Type B pancreatic cell (in vitro differentiated cells): ENCODE data around the gene MYO7A. TPM values are rescaled to one million over a fixed set of nuclear protein-coding genes. Genes with fewer than 3 reads are reported as not detected.

Source experiments
- DNase-seq: peaks from one replicate; pipeline ENCODE4 v3.0.0; 2021; ENCODE audit warnings: mixed read lengths; ENCODE audit not compliant: unreplicated experiment; ENCODE audit errors: extremely low spot score
- H3K27ac Mint-ChIP-seq: 2 replicates; pipeline ENCODE4 v1.8.0; 2021; ENCODE audit warnings: mild to moderate bottlenecking, mixed read lengths
- H3K27me3 Mint-ChIP-seq: 2 replicates; pipeline ENCODE4 v1.8.0; 2021; ENCODE audit warnings: mixed read lengths
- H3K36me3 Mint-ChIP-seq: 2 replicates; pipeline ENCODE4 v1.8.0; 2021; ENCODE audit warnings: mixed read lengths
- H3K4me1 Mint-ChIP-seq: one replicate; pipeline ENCODE4 v1.8.0; 2021; ENCODE audit warnings: mixed read lengths; ENCODE audit not compliant: unreplicated experiment
- H3K4me3 Mint-ChIP-seq: 2 replicates; pipeline ENCODE4 v1.8.0; 2021; ENCODE audit warnings: mild to moderate bottlenecking, mixed read lengths
- H3K9me3 Mint-ChIP-seq: 2 replicates; pipeline ENCODE4 v1.8.0; 2021; ENCODE audit warnings: mixed read lengths
- CTCF ChIP-seq: fragments of 200-600 bp; sonication (generic); conservative IDR thresholded peaks from 2 replicates; pipeline ENCODE4 v1.5.0; 2021; ENCODE audit warnings: antibody characterized with exemption, mild to moderate bottlenecking
- total RNA-seq: library from RNA; stranded (reverse); gene quantifications from 2 replicates; pipeline ENCODE4 v1.2.1, GENCODE V29; 2021; ENCODE audit warnings: low replicate concordance

MYO7A gene
- total RNA-seq, 1 donor from 2014 or later: 2.8 TPM

GRCh38 chr11:77188633-77189491, 60.8 kb downstream of the MYO7A start:
- no peak for DNase-seq
- H3K27me3 Mint-ChIP-seq: peaks cover 4% of the 10 kb centered on the region
- no peak overlapping the region for H3K27ac Mint-ChIP-seq
- H3K36me3 Mint-ChIP-seq: no peaks in the 10 kb centered on the region
- no peak overlapping the region for H3K4me3 Mint-ChIP-seq
- peak; percentile 59 for TF ChIP-seq CTCF
- H3K9me3 Mint-ChIP-seq: no peaks in the 10 kb centered on the region
- peaks cover 3% of the 10 kb centered on the region for H3K4me1 Mint-ChIP-seq

GRCh38 chr11:77189588-77190210, 61.7 kb downstream of the MYO7A start:
- H3K9me3 Mint-ChIP-seq: no peaks in the 10 kb centered on the region
- TF ChIP-seq CTCF: no peak
- H3K27me3 Mint-ChIP-seq: peaks cover 4% of the 10 kb centered on the region
- H3K4me3 Mint-ChIP-seq: no peak overlapping the region
- H3K4me1 Mint-ChIP-seq: peaks cover 3% of the 10 kb centered on the region
- no peaks in the 10 kb centered on the region for H3K36me3 Mint-ChIP-seq
- no peak overlapping the region for H3K27ac Mint-ChIP-seq
- DNase-seq: no peak

- Mint-ChIP-seq H3K9me3 (no peaks in the 10 kb centered on the region), H3K36me3 (no peaks in the 10 kb centered on the region), H3K4me1 (peaks cover 3% of the 10 kb centered on the region), H3K27me3 (peaks cover 4% of the 10 kb centered on the region), H3K4me3 (no peak overlapping the region), H3K27ac (no peak overlapping the region)
- TF ChIP-seq CTCF: no peak
- no peak for DNase-seq
Measured at GRCh38 chr11:77190331-77191075, 62.5 kb downstream of the MYO7A start.

- H3K4me3 Mint-ChIP-seq: peak overlapping the region; percentile 84
- H3K4me1 Mint-ChIP-seq: peaks cover 3% of the 10 kb centered on the region
- H3K27ac Mint-ChIP-seq: no peak overlapping the region
- H3K9me3 Mint-ChIP-seq: no peaks in the 10 kb centered on the region
- no peaks in the 10 kb centered on the region for H3K36me3 Mint-ChIP-seq
- DNase-seq: no peak
- no peak for TF ChIP-seq CTCF
- peaks cover 4% of the 10 kb centered on the region for H3K27me3 Mint-ChIP-seq
Measured at GRCh38 chr11:77191429-77191822, 63.4 kb downstream of the MYO7A start.

- H3K36me3 Mint-ChIP-seq: no peaks in the 10 kb centered on the region
- no peak overlapping the region for H3K27ac Mint-ChIP-seq
- peaks cover 3% of the 10 kb centered on the region for H3K4me1 Mint-ChIP-seq
- peaks cover 4% of the 10 kb centered on the region for H3K27me3 Mint-ChIP-seq
- H3K4me3 Mint-ChIP-seq: peak overlapping the region; percentile 84
- H3K9me3 Mint-ChIP-seq: no peaks in the 10 kb centered on the region
- DNase-seq: peak; percentile 82
- TF ChIP-seq CTCF: peak; percentile 79
Measured at GRCh38 chr11:77191823-77192495, 63.9 kb downstream of the MYO7A start.
